ENCODE results near the gene GTF2I.
A peak's percentile ranks its signal among the peaks of the same experiment; 100 is the strongest.
"Not testable (repeated sequence)": the region's sequence is repeated elsewhere in the genome, so short reads cannot be mapped to it uniquely, and the experiment has no call there.

Gene GTF2I

GRCh38 chr7:74758268-74758667 lies 100.8 kb downstream of the GTF2I start:
- not testable (repeated sequence) for H3K9ac ChIP-seq (ENCODE audit: low read depth, low read length); H3K36me3 ChIP-seq (ENCODE audit: insufficient read depth, low read length); H3K9me3 ChIP-seq (ENCODE audit: insufficient read depth, low read length, severe bottlenecking); H3K4me2 ChIP-seq (ENCODE audit: insufficient read depth, low read length); H3K79me2 ChIP-seq (ENCODE audit: insufficient read depth, low read length); H3K27ac ChIP-seq (ENCODE audit: low read length); H3K4me3 ChIP-seq (ENCODE audit: low read depth in 1 of 2, low read length in 2 of 2); H3K27me3 ChIP-seq (ENCODE audit: insufficient read depth, low read length, poor library complexity); H2AFZ ChIP-seq (ENCODE audit: low read depth, low read length); H4K20me1 ChIP-seq (ENCODE audit: insufficient read depth, low read length); ATAC-seq (ENCODE audit: insufficient read depth, low read depth); DNase-seq; H3K4me1 ChIP-seq (ENCODE audit: insufficient read depth, low read length)

GRCh38 chr7:74758982-74759381 lies 101.5 kb downstream of the GTF2I start:
- not testable (repeated sequence) for ATAC-seq (ENCODE audit: insufficient read depth, low read depth); H3K27ac ChIP-seq (ENCODE audit: low read length); H4K20me1 ChIP-seq (ENCODE audit: insufficient read depth, low read length); H3K9ac ChIP-seq (ENCODE audit: low read depth, low read length); H3K4me1 ChIP-seq (ENCODE audit: insufficient read depth, low read length); DNase-seq; H3K4me3 ChIP-seq (ENCODE audit: low read depth in 1 of 2, low read length in 2 of 2); H3K9me3 ChIP-seq (ENCODE audit: insufficient read depth, low read length, severe bottlenecking); H3K27me3 ChIP-seq (ENCODE audit: insufficient read depth, low read length, poor library complexity); H3K36me3 ChIP-seq (ENCODE audit: insufficient read depth, low read length); H3K79me2 ChIP-seq (ENCODE audit: insufficient read depth, low read length); H2AFZ ChIP-seq (ENCODE audit: low read depth, low read length); H3K4me2 ChIP-seq (ENCODE audit: insufficient read depth, low read length)

- not testable (repeated sequence) for H3K27ac ChIP-seq (ENCODE audit: low read length); H3K79me2 ChIP-seq (ENCODE audit: insufficient read depth, low read length)
- peak; percentile 73 for ATAC-seq (ENCODE audit: insufficient read depth, low read depth)
Observed at GRCh38 chr7:74765205-74765918, 107.8 kb downstream of the GTF2I start.

GRCh38 chr7:74766509-74766908 lies 109.0 kb downstream of the GTF2I start:
- H3K27ac ChIP-seq (ENCODE audit: low read length); H4K20me1 ChIP-seq (ENCODE audit: insufficient read depth, low read length): not testable (repeated sequence)

More at GRCh38 chr7:74765205-74765918, 107.8 kb downstream of the GTF2I start:
- not testable (repeated sequence) for H2AFZ ChIP-seq (ENCODE audit: low read depth, low read length); H3K36me3 ChIP-seq (ENCODE audit: insufficient read depth, low read length); H3K4me2 ChIP-seq (ENCODE audit: insufficient read depth, low read length); H4K20me1 ChIP-seq (ENCODE audit: insufficient read depth, low read length); H3K4me1 ChIP-seq (ENCODE audit: insufficient read depth, low read length); H3K9ac ChIP-seq (ENCODE audit: low read depth, low read length); H3K9me3 ChIP-seq (ENCODE audit: insufficient read depth, low read length, severe bottlenecking); DNase-seq; H3K27me3 ChIP-seq (ENCODE audit: insufficient read depth, low read length, poor library complexity); H3K4me3 ChIP-seq (ENCODE audit: low read depth in 1 of 2, low read length in 2 of 2)

GRCh38 chr7:74766991-74767390 lies 109.5 kb downstream of the GTF2I start:
- not testable (repeated sequence) for H3K36me3 ChIP-seq (ENCODE audit: insufficient read depth, low read length); H3K4me2 ChIP-seq (ENCODE audit: insufficient read depth, low read length); ATAC-seq (ENCODE audit: insufficient read depth, low read depth); H3K4me1 ChIP-seq (ENCODE audit: insufficient read depth, low read length); H3K27me3 ChIP-seq (ENCODE audit: insufficient read depth, low read length, poor library complexity); H3K27ac ChIP-seq (ENCODE audit: low read length); H4K20me1 ChIP-seq (ENCODE audit: insufficient read depth, low read length); H3K9ac ChIP-seq (ENCODE audit: low read depth, low read length); H3K4me3 ChIP-seq (ENCODE audit: low read depth in 1 of 2, low read length in 2 of 2); H2AFZ ChIP-seq (ENCODE audit: low read depth, low read length); H3K79me2 ChIP-seq (ENCODE audit: insufficient read depth, low read length); DNase-seq; H3K9me3 ChIP-seq (ENCODE audit: insufficient read depth, low read length, severe bottlenecking)

More at GRCh38 chr7:74766509-74766908, 109.0 kb downstream of the GTF2I start:
- H3K9me3 ChIP-seq (ENCODE audit: insufficient read depth, low read length, severe bottlenecking); H3K27me3 ChIP-seq (ENCODE audit: insufficient read depth, low read length, poor library complexity); H3K79me2 ChIP-seq (ENCODE audit: insufficient read depth, low read length); ATAC-seq (ENCODE audit: insufficient read depth, low read depth); H3K9ac ChIP-seq (ENCODE audit: low read depth, low read length); H3K36me3 ChIP-seq (ENCODE audit: insufficient read depth, low read length); H3K4me2 ChIP-seq (ENCODE audit: insufficient read depth, low read length); H3K4me1 ChIP-seq (ENCODE audit: insufficient read depth, low read length); DNase-seq; H3K4me3 ChIP-seq (ENCODE audit: low read depth in 1 of 2, low read length in 2 of 2); H2AFZ ChIP-seq (ENCODE audit: low read depth, low read length): not testable (repeated sequence)

- not testable (repeated sequence) for DNase-seq; H3K9ac ChIP-seq (ENCODE audit: low read depth, low read length); H3K27ac ChIP-seq (ENCODE audit: low read length); H3K36me3 ChIP-seq (ENCODE audit: insufficient read depth, low read length); H3K4me2 ChIP-seq (ENCODE audit: insufficient read depth, low read length); H3K27me3 ChIP-seq (ENCODE audit: insufficient read depth, low read length, poor library complexity); H3K9me3 ChIP-seq (ENCODE audit: insufficient read depth, low read length, severe bottlenecking); H3K79me2 ChIP-seq (ENCODE audit: insufficient read depth, low read length); ATAC-seq (ENCODE audit: insufficient read depth, low read depth); H2AFZ ChIP-seq (ENCODE audit: low read depth, low read length); H3K4me1 ChIP-seq (ENCODE audit: insufficient read depth, low read length); H4K20me1 ChIP-seq (ENCODE audit: insufficient read depth, low read length); H3K4me3 ChIP-seq (ENCODE audit: low read depth in 1 of 2, low read length in 2 of 2)
Observed at GRCh38 chr7:74770062-74770461, 112.5 kb downstream of the GTF2I start.

- ATAC-seq (ENCODE audit: insufficient read depth, low read depth); H3K4me2 ChIP-seq (ENCODE audit: insufficient read depth, low read length); DNase-seq; H2AFZ ChIP-seq (ENCODE audit: low read depth, low read length); H3K9me3 ChIP-seq (ENCODE audit: insufficient read depth, low read length, severe bottlenecking); H3K9ac ChIP-seq (ENCODE audit: low read depth, low read length); H4K20me1 ChIP-seq (ENCODE audit: insufficient read depth, low read length); H3K36me3 ChIP-seq (ENCODE audit: insufficient read depth, low read length); H3K4me3 ChIP-seq (ENCODE audit: low read depth in 1 of 2, low read length in 2 of 2); H3K4me1 ChIP-seq (ENCODE audit: insufficient read depth, low read length); H3K79me2 ChIP-seq (ENCODE audit: insufficient read depth, low read length); H3K27me3 ChIP-seq (ENCODE audit: insufficient read depth, low read length, poor library complexity); H3K27ac ChIP-seq (ENCODE audit: low read length): not testable (repeated sequence)
Observed at GRCh38 chr7:74772093-74772492, 114.6 kb downstream of the GTF2I start.

GRCh38 chr7:74773760-74774750 lies 116.5 kb downstream of the GTF2I start, which contains the start of gene NCF1:
Gene NCF1, plus strand, starts transcription at chr7:74774011. Its CDS starts 21 bp downstream, at chr7:74774032.
- not testable (repeated sequence) for H3K36me3 ChIP-seq (ENCODE audit: insufficient read depth, low read length); H3K27ac ChIP-seq (ENCODE audit: low read length); H2AFZ ChIP-seq (ENCODE audit: low read depth, low read length); H3K4me2 ChIP-seq (ENCODE audit: insufficient read depth, low read length); H3K27me3 ChIP-seq (ENCODE audit: insufficient read depth, low read length, poor library complexity); DNase-seq; H3K79me2 ChIP-seq (ENCODE audit: insufficient read depth, low read length); H3K9me3 ChIP-seq (ENCODE audit: insufficient read depth, low read length, severe bottlenecking); H4K20me1 ChIP-seq (ENCODE audit: insufficient read depth, low read length); H3K4me3 ChIP-seq (ENCODE audit: low read depth in 1 of 2, low read length in 2 of 2); H3K9ac ChIP-seq (ENCODE audit: low read depth, low read length); H3K4me1 ChIP-seq (ENCODE audit: insufficient read depth, low read length)
- ATAC-seq (ENCODE audit: insufficient read depth, low read depth): 0 out of 3 replicates have a peak, but pooled peaks have one; percentile 29
